KG1 (cell line): ENCODE data around the gene GPR35.
"Not testable (repeated sequence)": the region's sequence is repeated elsewhere in the genome, so short reads cannot be mapped to it uniquely, and the experiment has no call there.

Source experiments
- DNase-seq: peaks from one replicate; lab custom pipeline; 2025; lab: John Stamatoyannopoulos, UW

GPR35 gene

DNA sequence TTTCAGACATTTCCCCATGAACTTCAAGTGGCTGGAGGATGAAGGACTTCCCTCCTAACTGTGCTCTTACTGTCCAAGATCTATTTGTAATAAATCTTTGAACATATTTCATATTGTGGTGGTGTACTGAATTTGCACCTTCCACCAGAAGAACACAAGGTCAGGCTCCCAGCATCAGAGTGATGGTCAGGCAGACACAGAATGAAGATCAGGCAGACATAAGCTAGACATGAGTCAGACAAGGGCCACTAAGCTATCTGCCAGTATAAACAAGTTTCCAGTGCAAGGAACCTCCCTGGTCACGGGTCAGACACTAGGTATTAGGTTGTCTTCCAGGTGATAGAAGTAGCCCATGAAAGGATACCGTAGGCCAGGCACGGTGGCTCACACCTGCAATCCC, 37.4 kb downstream of the GPR35 start:
- no peak for DNase-seq

DNA sequence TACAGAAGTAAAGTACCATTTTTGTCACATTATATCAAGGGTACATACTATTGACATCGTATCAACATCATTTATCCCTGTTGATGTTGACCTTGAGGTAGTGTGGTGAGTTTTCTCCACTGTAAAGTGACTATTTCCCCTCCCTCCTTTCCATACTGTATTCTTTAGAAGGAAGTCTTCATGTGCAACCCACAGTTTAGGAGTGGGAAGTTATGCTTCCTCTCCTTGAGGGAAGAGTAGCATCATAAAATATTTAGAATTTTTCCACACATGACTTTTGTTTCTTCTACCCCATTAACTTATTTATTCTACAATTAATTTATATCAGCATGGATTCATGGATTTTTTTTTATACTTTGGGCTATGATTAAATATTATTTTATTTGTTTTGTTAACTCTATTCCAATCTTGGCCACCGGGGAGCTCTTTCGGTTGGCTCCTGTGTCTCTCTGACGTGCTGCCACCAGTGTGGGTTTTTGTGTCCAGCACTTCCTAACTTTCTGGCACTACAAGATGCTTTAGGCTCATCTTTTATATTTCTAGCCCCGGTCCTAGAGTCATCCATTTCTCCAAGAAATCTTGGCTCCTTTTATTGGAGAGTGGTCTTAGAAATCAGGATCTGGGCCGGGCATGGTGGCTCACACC, 38.4 kb downstream of the GPR35 start:
- DNase-seq = no peak

DNA sequence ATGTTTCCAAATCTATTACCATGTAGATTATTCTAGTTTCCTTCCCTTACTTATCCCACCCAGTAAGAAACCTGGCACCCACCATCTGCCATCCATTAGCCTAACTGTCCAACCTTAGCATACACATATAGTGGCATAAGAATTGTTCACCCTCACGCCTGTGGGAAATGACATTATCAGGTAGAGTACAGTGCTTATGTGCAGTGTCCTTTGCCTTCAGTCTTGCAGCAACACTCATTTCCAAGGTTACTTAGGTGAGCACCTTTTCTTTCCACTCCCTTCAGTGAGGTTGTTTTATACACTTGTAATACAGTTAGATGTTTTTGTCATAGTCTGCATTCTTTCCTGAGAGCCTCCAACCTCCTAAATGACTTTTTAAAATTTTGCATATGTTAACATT, 39.3 kb downstream of the GPR35 start:
- DNase-seq = no peak

DNA sequence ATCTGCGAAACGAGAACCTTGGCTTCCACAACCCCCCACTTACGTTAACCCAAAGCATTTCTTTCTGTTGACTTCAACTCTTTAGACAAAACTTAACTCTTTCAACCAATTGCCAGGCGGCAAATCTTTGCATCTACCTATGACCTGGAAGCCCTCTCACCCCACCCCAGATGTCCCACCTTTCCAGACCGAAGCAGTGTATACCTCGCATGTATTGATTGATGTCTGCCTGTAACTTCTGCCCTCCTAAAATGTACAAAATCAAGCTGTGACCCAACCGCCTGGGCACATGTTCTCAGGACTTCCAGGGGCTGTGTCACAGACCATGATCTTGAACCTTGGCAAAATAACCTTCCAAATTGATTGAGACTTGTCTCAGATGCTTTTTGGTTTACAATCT, 45.1 kb downstream of the GPR35 start:
- no peak for DNase-seq

DNA sequence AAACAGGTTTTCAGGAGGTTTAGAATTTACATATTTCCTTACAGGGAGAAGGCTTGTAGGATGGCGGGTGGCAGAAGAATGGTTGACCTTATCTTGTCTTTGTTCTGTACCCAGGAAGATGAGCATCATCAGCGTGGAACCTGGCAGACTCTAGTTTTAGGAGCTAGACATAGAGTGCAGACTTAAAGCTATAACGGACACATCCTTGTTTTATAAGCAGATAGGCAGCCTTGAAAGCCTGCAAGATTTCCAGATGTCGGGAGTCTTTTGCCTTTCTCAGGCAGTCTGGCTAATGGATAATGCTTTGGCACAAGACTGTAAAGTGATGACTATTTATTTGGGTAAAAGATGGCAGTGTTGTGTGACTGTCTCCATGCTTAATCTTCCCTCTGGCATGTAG, 45.7 kb downstream of the GPR35 start:
- no peak for DNase-seq

DNA sequence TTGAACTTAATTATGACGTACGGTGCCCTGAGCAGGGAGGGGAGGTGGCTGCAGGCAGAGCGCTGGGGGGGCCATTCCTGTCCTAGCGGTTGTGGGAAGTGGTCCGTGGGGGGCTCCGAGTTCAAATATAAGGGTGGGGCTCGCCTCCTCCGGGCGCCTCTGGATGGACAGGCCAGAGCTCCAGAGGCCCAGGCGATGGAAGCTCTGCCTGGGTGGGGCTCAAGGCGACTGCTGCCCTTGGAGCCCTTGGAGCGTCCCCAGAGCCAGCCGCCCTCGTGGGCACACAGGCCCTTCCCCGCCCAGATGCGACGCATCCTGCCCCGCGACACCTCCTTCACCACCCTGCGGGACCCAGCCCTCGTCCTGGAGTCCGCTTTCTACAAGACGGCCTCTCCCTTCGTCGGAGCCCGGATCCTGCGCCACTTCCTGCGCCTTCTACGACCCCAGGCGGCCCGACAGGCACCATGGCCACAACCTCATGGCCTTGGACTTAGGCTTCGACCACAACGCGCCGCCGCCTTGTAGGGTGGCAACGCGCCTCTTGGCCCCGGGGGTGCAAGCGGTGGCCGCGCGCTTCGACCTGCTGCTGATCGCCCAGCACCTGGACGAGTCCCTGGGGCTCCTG, 46.9 kb downstream of the GPR35 start:
- no peak for DNase-seq

DNA sequence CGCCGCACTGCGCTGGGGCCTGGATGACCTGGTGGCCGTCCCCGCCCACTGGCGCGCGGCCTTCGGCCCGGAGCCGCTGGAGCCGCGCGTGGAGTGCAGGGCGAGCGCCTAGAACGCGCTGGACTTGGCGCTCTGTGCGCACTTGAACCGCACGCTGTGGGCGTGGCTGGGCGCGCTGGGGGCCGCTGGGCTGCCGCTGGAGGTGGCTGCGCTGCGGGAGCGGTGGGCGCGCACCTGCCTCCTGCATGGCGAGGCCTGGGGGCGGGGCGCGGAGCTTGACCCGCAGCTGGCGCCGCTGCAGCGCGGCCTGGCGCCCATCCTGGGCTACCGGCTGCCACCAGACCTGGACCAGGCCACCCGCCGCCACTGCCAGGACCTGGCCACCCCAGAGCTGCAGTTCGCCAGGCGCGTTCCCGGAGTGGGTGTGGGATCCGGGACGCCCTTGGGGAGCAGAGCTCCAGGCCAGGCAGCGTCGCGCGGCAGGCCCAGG, 47.5 kb downstream of the GPR35 start:
- no peak for DNase-seq

DNA sequence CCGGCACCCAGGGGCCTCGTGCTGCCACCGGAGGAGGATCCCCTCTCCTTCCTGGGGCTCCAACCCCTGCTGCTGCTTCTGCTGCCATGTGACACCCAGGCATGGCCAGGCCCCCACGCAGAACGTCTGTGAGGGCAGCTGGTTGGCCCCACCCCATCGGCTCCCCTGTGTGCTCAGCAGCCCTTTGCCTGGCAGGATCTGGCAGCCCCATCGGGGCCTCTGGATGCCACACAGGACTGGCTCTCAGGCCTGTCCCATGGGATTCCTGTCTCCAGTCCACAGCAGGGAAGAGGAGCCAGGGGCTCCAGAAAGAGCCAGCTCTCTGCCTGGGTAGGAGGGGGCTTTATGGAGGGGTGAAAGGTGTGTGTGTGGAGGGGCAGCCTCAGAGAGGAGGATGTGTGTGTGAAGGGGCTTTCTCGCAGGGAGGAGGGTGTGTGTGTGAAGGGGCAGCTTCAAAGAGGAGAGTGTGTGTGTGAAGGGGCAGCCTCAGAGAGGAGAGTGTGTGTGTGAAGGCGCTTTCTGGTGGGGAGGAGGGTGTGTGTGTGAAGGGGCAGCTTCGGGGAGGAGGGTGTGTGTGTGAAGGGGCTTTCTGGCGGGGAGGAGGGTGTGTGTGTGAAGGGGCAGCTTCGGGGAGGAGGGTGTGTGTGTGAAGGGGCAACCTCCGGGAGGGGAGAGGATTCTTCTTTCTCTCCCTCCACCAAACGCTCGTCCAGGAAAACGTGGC, 49.3 kb downstream of the GPR35 start:
- DNase-seq = not testable (repeated sequence)

DNA sequence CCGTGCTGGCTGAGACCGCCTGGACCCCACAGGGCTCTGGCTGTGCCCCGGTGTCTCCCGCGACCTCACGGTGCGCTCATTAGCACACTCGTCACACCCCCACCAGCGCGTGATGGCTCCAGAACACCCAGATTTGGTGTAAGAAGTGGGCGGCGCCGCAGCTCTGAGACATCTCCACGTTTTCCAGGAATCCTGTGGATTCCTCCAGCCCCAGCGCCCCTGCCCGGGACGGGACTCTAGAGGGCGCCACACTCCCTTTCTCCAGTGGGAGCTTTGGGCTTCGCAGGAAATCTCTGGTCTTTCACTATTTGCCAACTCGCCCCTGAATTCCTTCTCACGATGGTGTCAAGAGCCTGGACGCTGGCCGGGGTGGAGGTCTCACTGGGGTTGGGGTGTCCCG, 50.1 kb downstream of the GPR35 start:
- DNase-seq = not testable (repeated sequence)

DNA sequence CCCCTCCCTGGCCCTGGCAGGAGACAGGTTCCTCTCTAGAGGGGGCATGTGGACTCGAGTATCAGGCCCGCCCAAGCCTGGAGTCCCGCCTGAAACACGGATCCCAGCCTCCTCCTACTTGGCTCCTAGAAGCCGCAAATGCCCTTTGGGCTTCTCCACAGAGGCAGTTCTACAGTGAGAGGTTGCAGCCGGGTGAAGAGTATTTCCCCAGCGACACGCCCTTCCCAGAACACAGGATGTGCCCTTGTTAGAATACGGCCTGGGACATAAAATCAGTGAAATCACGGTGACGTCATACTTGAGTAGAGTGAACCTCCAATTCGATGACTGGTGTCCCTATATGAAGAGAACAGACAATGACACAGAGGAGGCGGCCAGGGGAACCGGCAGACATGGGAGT, 52.8 kb downstream of the GPR35 start:
- DNase-seq = not testable (repeated sequence)

DNA sequence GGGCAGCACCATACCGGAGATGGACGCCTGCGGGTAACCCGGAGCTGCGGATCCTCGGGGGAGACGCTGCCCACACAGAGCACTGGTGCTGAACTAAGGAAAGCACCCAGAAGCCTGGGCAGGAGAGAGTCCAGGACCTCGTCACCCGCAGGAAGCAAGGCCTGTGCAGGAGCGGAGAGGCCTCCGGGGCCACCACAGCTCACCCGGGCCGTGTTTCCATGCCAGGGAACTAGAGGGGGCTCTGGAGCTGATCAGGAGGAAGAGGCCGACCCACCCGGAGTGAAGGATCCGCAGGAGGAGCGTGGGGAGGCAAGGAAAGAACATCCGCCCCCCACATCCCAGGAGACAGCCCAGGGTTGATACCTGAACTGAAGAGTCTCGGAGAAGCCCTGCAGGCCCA, 53.6 kb downstream of the GPR35 start:
- not testable (repeated sequence) for DNase-seq

DNA sequence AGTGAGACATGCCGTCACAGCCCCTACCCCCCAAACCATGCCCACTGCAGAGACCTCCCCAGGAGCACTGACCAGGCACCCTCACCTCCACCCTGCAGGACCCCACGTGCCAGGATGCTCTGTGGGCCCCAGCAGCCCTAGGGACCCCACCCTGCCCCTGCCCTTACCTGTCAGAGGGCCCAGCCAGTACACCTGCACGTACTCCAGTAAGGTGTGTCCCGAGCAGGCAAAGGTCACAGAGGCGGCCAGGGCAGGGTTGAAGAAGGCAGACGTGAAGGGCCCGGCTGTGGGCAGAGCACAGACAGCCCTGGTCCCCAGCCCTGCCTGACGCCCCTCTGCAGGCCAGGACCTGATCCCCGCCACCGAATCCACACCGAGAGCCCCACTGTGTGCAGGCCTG, 54.9 kb downstream of the GPR35 start:
- not testable (repeated sequence) for DNase-seq
